SK-N-SH (cell line): ENCODE measurements around the gene VPS33B. TPM values are rescaled to one million over a fixed set of nuclear protein-coding genes. Genes with fewer than 3 reads are reported as not detected.

Source experiments
- CTCF ChIA-PET: fragments of 300-600, 350-600 bp; formaldehyde crosslinking; extraction: SDS; loops from one replicate; lab custom pipeline; 2021; lab: Yijun Ruan, JAX
- POLR2A ChIA-PET: fragments of 350-600 bp; sonication (Branson Sonifier 250); formaldehyde crosslinking; extraction: SDS; loops from one replicate; lab custom pipeline; 2020; ENCODE audit warnings: antibody characterized with exemption, inconsistent platforms; lab: Yijun Ruan, JAX
- DNase-seq: peaks from one replicate; pipeline ENCODE4 v3.0.0; 2012
- H2AFZ ChIP-seq: fragments of 200-600 bp; sonication (generic); 2 replicates; pipeline ENCODE4 v1.8.1; 2016; ENCODE audit warnings: antibody characterized with exemption, mild to moderate bottlenecking, low read depth
- H3F3A ChIP-seq: fragments of 200-600 bp; sonication (generic); replicated peaks from 2 replicates; pipeline ENCODE3; 2016; ENCODE audit warnings: antibody characterized with exemption, mild to moderate bottlenecking; ENCODE audit not compliant: insufficient read depth
- H3K27ac ChIP-seq, 2 experiments: fragments of 200-500 bp in 1 of 2; fragments of 200-600 bp in 1 of 2; sonication (Bioruptor generic) in 1 of 2; sonication (generic), shearing (Covaris generic) in 1 of 2; 2 replicates each; pipeline versions ENCODE4 v1.5.1 to v1.6.1; 2014 to 2016; ENCODE audit warnings: low read depth in 2 of 2, inconsistent platforms in 1 of 2, low read length in 1 of 2, mild to moderate bottlenecking in 1 of 2, mixed read lengths in 1 of 2
- H3K27me3 ChIP-seq: fragments of 200-600 bp; sonication (generic), shearing (Covaris generic); 2 replicates; pipeline ENCODE4 v1.6.1; 2016; ENCODE audit warnings: mixed run types; ENCODE audit not compliant: insufficient read depth
- H3K36me3 ChIP-seq, 2 experiments: fragments of 200-500 bp in 1 of 2; fragments of 200-600 bp in 1 of 2; sonication (Bioruptor generic) in 1 of 2; sonication (generic) in 1 of 2; replicated peaks in 1 of 2; 2 replicates each; pipeline versions ENCODE3 to v1.5.1; 2014 to 2016; ENCODE audit warnings: low read length in 1 of 2, mild to moderate bottlenecking in 1 of 2; ENCODE audit not compliant: insufficient read depth in 2 of 2, control insufficient read depth in 1 of 2
- H3K4me1 ChIP-seq, 2 experiments: fragments of 200-500 bp in 1 of 2; fragments of 200-600 bp in 1 of 2; sonication (Bioruptor generic) in 1 of 2; sonication (generic), shearing (Covaris generic) in 1 of 2; 2 replicates each; pipeline versions ENCODE4 v1.5.1 to v1.6.1; 2014 to 2016; ENCODE audit warnings: low read depth in 1 of 2, low read length in 1 of 2, mixed run types in 1 of 2; ENCODE audit not compliant: insufficient read depth in 2 of 2, control insufficient read depth in 1 of 2
- H3K4me2 ChIP-seq: fragments of 200-600 bp; sonication (generic), shearing (Covaris generic); 2 replicates; pipeline ENCODE4 v1.6.1; 2017; ENCODE audit warnings: mixed run types
- H3K4me3 ChIP-seq, 2 experiments: fragments of 200-500 bp in 1 of 2; fragments of 200-600 bp in 1 of 2; sonication (Bioruptor generic) in 1 of 2; sonication (generic), shearing (Covaris generic) in 1 of 2; 2 replicates each; pipeline versions ENCODE4 v1.5.1 to v1.8.1; 2014 to 2016; ENCODE audit warnings: low read depth in 2 of 2, inconsistent platforms in 1 of 2, low read length in 1 of 2, mild to moderate bottlenecking in 1 of 2, mixed read lengths in 1 of 2, moderate library complexity in 1 of 2
- H3K79me2 ChIP-seq: fragments of 200-600 bp; sonication (generic); 2 replicates; pipeline ENCODE4 v1.8.1; 2017; ENCODE audit warnings: mild to moderate bottlenecking; ENCODE audit not compliant: insufficient read depth
- H3K9ac ChIP-seq: fragments of 200-600 bp; sonication (generic); 2 replicates; pipeline ENCODE4 v1.6.1; 2017; ENCODE audit warnings: mixed run types
- H3K9me2 ChIP-seq: fragments of 200-600 bp; sonication (generic); 2 replicates; pipeline ENCODE4 v1.6.1; 2017; ENCODE audit warnings: mixed run types
- H3K9me3 ChIP-seq: fragments of 200-600 bp; sonication (generic); 2 replicates; pipeline ENCODE4 v1.6.1; 2017; ENCODE audit warnings: mixed run types, mild to moderate bottlenecking, moderate library complexity
- H4K20me1 ChIP-seq: fragments of 200-600 bp; sonication (generic); 2 replicates; pipeline ENCODE4 v1.6.1; 2017; ENCODE audit warnings: mild to moderate bottlenecking, mixed run types; ENCODE audit not compliant: insufficient read depth
- FOSL2 ChIP-seq: IDR thresholded peaks from 2 replicates; pipeline ENCODE4 v1.4.0; 2012; ENCODE audit warnings: low read depth, mild to moderate bottlenecking, moderate library complexity, borderline replicate concordance
- GATA2 ChIP-seq: sonication (generic); formaldehyde crosslinking; IDR thresholded peaks from 2 replicates; pipeline ENCODE4 v1.5.0; 2020; ENCODE audit warnings: mild to moderate bottlenecking, missing genetic modification reagents
- JUND ChIP-seq: IDR thresholded peaks from 2 replicates; pipeline ENCODE4 v1.4.0; 2012
- MXI1 ChIP-seq: IDR thresholded peaks from 2 replicates; pipeline ENCODE4 v1.6.1; 2012; ENCODE audit warnings: mild to moderate bottlenecking, low read depth, low read length, improper control_type of control experiment
- PBX3 ChIP-seq: IDR thresholded peaks from 2 replicates; pipeline ENCODE4; 2012
- RAD21 ChIP-seq: IDR thresholded peaks from 2 replicates; pipeline ENCODE4 v1.6.1; 2012; ENCODE audit warnings: mild to moderate bottlenecking, low read length
- RCOR1 ChIP-seq: fragments of 150-350 bp; IDR thresholded peaks from 2 replicates; pipeline ENCODE4 v1.6.1; 2017; ENCODE audit warnings: antibody characterized with exemption, low read length
- REST ChIP-seq: IDR thresholded peaks from 2 replicates; pipeline ENCODE4 v1.6.1; 2012; ENCODE audit warnings: mild to moderate bottlenecking, low read depth, low read length, moderate library complexity
- SIN3A ChIP-seq: IDR thresholded peaks from 2 replicates; pipeline ENCODE4 v1.6.1; 2012; ENCODE audit warnings: low read depth, mild to moderate bottlenecking, low read length, moderate library complexity, borderline replicate concordance
- TAF1 ChIP-seq: IDR thresholded peaks from 2 replicates; pipeline ENCODE4 v1.6.1; 2012; ENCODE audit warnings: low read depth, mild to moderate bottlenecking, low read length, moderate library complexity, borderline replicate concordance
- TCF12 ChIP-seq: IDR thresholded peaks from 2 replicates; pipeline ENCODE4 v1.4.0; 2012
- TEAD4 ChIP-seq: IDR thresholded peaks from 2 replicates; pipeline ENCODE4 v1.4.0; 2012; ENCODE audit warnings: mild to moderate bottlenecking, borderline replicate concordance; ENCODE audit not compliant: insufficient read depth
- USF2 ChIP-seq: fragments of 150-350 bp; IDR thresholded peaks from 2 replicates; pipeline ENCODE4 v1.6.1; 2017; ENCODE audit warnings: antibody characterized with exemption, low read length, low read depth, borderline replicate concordance
- ZBTB33 ChIP-seq: IDR thresholded peaks from 2 replicates; pipeline ENCODE4 v1.4.0; 2012; ENCODE audit warnings: low read depth, borderline replicate concordance
- WGBS: methylation state at CpG from one replicate; pipeline ENCODE4 v1.1.6; 2017; ENCODE audit warnings: low lambda C conversion rate; 5-methylcytosine and 5-hydroxymethylcytosine counted together
- polyA plus RNA-seq, 3 experiments: library from polyadenylated mRNA; depleted of rRNA; stranded (reverse); fragments of >200 nt; gene quantifications; 2 replicates each; pipeline ENCODE4 v1.2.3, GENCODE V29; 2012

VPS33B gene
- polyA plus RNA-seq, 1 of the 3 experiments (the other 2 are of a cell fraction), result 16.6 TPM

- DNase-seq, result no peak
- Histone ChIP-seq H3K36me3 (no peaks in the 10 kb centered on the region), H3K4me1 (peaks cover 11 to 16% of the 10 kb centered on the region in 2 experiments), H3F3A (peaks cover 12% of the 10 kb centered on the region), H3K27ac (no peak overlapping the region), H2AFZ (no peak overlapping the region), H3K27me3 (no peaks in the 10 kb centered on the region), H3K4me2 (no peak overlapping the region), H3K9ac (no peak overlapping the region), H3K79me2 (peaks cover 96% of the 10 kb centered on the region), H3K9me3 (no peaks in the 10 kb centered on the region), H3K4me3 (no peak overlapping the region), H4K20me1 (no peaks in the 10 kb centered on the region; the same call in 1 of the 2 replicates), H3K9me2 (no peaks in the 10 kb centered on the region)
- CTCF ChIA-PET, result interaction anchor here (1.8 to 2.4 kb wide), 2 partner anchors 21 to 59 kb away, joined by 4 to 11 read pairs; partner anchors contain the start of gene HDDC3
- POLR2A ChIA-PET, result no interaction called here
- WGBS, result 92% methylated on average over 6 of the region's 6 CpGs
- TF ChIP-seq FOSL2, result no peak
- TF ChIP-seq SIN3A, result no peak
- no peak for TF ChIP-seq USF2
- TF ChIP-seq ZBTB33, result no peak
- no peak for TF ChIP-seq REST
- no peak for TF ChIP-seq RAD21
- no peak for TF ChIP-seq JUND
- TF ChIP-seq TCF12, result no peak
- no peak for TF ChIP-seq TEAD4
- TF ChIP-seq GATA2 (CRISPR knock-in tag), result no peak
- no peak for TF ChIP-seq RCOR1
- no peak for TF ChIP-seq PBX3
- no peak for TF ChIP-seq MXI1
- TF ChIP-seq TAF1, result no peak
Observed at GRCh38 chr15:90991587-90992285, 30.7 kb downstream of the VPS33B start.
